ENCODE data around the gene MRPL2. TPM values are rescaled to one million over a fixed set of nuclear protein-coding genes. Genes with fewer than 3 reads are reported as not detected.
A peak's percentile ranks its signal among the peaks of the same experiment; 100 is the strongest.

MRPL2 gene
- total and polyA plus RNA-seq, 8 donors, result 35.2 to 48.0 (median 40.5) TPM

DNA sequence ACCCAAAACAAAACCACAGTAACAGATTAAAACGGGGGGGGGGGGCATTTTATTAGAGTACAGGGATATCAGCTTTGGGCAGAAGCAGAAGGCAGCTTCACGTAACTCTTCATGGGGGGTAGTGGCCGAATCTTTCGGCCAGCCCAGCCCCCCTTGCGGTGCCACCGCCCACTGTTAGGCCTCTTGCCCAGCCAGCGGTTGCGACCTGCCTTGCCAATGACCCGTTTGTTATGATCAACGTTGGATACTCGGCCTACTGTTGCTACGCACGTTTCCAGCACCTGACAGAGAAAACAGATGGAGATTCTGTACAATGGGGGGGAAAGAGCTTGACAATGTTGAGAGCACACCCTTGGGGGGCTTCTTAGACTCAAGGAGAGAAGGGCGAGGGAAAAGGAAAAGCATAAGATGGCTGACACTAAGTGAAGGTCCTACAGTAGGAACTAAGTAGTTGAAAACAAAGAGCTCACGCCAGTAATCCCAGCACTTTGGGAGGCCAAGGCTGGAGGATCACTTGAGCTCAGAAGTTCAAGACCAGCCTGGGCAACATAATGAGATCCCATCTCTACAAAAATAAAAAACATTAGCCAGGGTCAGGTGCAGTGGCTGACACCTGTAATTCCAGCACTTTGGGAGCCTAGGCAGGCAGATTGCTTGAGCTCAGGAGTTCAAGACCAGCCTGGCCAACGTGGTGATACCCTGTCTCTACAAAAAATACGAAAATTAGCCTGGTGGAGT, 4.9 kb downstream of the MRPL2 start:
- H3K36me3 ChIP-seq, result peaks cover 0 to 47% of the 10 kb centered on the region in 2 donors
- TF ChIP-seq, protein P1, sequence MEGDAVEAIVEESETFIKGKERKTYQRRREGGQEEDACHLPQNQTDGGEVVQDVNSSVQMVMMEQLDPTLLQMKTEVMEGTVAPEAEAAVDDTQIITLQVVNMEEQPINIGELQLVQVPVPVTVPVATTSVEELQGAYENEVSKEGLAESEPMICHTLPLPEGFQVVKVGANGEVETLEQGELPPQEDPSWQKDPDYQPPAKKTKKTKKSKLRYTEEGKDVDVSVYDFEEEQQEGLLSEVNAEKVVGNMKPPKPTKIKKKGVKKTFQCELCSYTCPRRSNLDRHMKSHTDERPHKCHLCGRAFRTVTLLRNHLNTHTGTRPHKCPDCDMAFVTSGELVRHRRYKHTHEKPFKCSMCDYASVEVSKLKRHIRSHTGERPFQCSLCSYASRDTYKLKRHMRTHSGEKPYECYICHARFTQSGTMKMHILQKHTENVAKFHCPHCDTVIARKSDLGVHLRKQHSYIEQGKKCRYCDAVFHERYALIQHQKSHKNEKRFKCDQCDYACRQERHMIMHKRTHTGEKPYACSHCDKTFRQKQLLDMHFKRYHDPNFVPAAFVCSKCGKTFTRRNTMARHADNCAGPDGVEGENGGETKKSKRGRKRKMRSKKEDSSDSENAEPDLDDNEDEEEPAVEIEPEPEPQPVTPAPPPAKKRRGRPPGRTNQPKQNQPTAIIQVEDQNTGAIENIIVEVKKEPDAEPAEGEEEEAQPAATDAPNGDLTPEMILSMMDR (IDR thresholded peaks at IDR 0.05), result no peak
- intact Hi-C loops (cut with DNase I), result no loop called here
- DNase-seq, result no peak
- H3K27ac ChIP-seq, result peak overlapping the region; percentile 90 to 95
- H3K4me1 ChIP-seq, result peaks cover 18 to 39% of the 10 kb centered on the region in 2 donors
- peak overlapping the region; percentile 75 to 89 for H3K4me3 ChIP-seq
- H3K27me3 ChIP-seq, result no peaks in the 10 kb centered on the region
- no peak for ATAC-seq
- no peaks in the 10 kb centered on the region for H3K9me3 ChIP-seq

DNA sequence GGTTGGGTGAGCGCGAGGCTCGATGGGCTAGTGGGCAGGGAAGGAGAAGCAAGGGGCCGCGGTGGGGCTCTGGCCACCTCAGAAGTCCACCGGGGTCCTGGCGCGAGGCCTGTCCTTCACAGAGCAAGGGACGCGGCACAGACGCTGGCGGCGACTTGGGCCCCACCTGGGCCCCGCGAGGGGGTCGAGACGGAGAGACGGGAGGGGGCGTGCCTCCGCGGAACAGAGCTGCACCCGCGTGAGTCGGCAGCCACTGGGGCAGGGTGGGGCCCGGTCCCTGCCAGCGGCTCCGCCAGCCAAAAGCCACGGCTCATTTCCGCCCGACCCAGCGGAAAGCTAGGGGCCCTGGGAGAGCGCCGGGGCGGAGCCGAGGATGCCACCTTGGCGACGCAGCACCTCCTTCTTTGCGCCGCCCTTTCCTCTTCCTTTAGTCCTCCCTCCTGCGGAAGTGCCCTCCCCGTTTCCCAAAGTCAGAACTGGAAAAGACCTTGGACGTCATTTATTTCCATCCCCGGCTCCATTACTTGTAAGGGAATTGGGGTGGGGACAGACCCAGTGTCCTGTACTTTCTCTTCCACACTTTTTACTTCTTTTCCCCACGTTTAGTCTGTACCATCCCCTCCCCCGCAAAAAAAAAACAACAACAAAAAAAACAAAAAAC, 5.6 kb downstream of the MRPL2 start, which contains the start of gene CUL7:
CUL7 (minus strand) TSS at position 307 of the 661 bp plus-strand sequence. CDS start 1,063 bp downstream, outside the sequence.
- peaks cover 0 to 54% of the 10 kb centered on the region in 2 donors for H3K36me3 ChIP-seq
- intact Hi-C loops (cut with DNase I), result no loop called here
- peaks cover 16 to 36% of the 10 kb centered on the region in 2 donors for H3K4me1 ChIP-seq

DNA sequence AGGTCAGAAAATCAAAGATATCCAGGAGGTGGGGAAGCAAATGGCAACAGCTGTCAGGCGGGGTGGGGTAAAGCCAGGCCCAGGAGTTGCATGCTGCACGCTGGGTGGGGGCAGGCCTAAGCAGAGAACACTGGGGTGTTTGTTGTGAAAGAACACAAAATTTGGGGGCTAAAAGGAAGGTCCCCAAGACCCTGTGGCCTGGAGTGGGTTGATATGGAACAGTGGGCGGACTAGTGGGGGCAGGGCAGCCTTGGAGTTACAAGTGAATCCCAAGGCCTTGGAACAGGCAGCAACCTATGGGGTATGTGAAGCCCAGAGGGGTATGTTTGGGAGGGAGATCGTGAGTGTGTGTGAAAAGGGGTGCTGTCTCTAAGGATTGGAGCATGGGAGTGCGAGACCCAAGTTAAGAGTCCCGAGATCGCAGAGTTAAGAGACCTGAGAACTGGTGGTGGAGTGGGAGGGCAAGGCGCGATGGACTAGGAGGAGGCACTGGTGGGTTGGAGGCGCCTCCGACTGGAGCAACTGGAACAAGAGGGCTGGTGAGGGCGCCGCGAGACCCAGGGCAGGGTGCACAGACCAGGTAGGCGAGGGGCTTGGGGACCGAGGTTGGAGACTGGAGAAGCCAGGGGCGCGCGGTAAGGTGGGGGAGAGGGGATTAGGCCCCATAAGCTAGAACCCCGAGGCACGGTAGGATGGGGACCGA, 6.2 kb downstream of the MRPL2 start:
- peaks cover 0 to 61% of the 10 kb centered on the region in 2 donors for H3K36me3 ChIP-seq
- H3K27ac ChIP-seq, result peak overlapping the region; percentile 90 to 95
- H3K9me3 ChIP-seq, result no peaks in the 10 kb centered on the region
- ATAC-seq, result peak; percentile 47
- peak in 2 of 4 donors; percentile 24 to 37 for DNase-seq
- intact Hi-C loops (cut with DNase I), result no loop called here
- peak overlapping the region; percentile 75 to 89 for H3K4me3 ChIP-seq
- H3K27me3 ChIP-seq, result no peaks in the 10 kb centered on the region
- peaks cover 10 to 30% of the 10 kb centered on the region in 2 donors for H3K4me1 ChIP-seq
- TF ChIP-seq, protein P1 (IDR thresholded peaks at IDR 0.05), result no peak

More for the DNA sequence above, 5.6 kb downstream of the MRPL2 start, which contains the start of gene CUL7:
- TF ChIP-seq, protein P1 (IDR thresholded peaks at IDR 0.05), result no peak
- H3K27ac ChIP-seq, result peak within 1 kb of the TSS; percentile 90 to 95
- H3K4me3 ChIP-seq, result peak within 1 kb of the TSS; percentile 75 to 89
- peak; percentile 97 for ATAC-seq
- no peaks in the 10 kb centered on the region for H3K27me3 ChIP-seq
- no peaks in the 10 kb centered on the region for H3K9me3 ChIP-seq
- DNase-seq, result peak; percentile 90 to 98 (median 94)

DNA sequence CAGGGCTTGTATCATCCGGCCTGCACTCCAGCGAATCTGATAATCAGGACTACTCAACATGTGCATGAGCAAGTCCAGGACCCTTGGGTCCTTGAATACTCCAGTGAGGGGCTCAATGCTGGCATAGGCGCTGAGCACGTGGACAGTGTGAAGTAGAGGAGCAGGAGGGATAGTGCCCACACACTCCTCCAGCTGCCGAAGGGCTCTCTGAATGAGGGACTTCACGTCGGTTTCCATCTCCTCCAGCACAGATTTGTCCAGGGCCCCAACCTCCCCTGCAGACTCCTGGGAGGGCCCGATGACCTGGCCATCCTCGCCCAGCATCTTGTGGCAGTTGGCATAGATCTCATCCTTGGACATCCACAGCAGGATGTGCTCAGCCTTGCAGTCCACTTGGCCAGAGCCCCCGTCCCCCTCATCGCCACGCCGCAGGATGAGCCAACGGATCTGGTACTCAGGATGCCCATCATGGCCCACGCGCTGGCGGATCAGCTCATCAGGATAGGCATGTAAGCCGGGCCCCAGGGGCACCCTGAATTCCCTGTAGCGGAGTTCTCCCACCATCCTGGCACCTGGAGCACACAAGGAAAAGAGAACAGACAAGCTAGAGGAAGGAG, 6.9 kb downstream of the MRPL2 start:
- H3K4me3 ChIP-seq, result peak overlapping the region in 1 of 2 donors; percentile 75
- peaks cover 0 to 62% of the 10 kb centered on the region in 2 donors for H3K36me3 ChIP-seq
- peaks cover 8 to 24% of the 10 kb centered on the region in 2 donors for H3K4me1 ChIP-seq
- no peak for ATAC-seq
- H3K9me3 ChIP-seq, result no peaks in the 10 kb centered on the region
- TF ChIP-seq, protein P1 (IDR thresholded peaks at IDR 0.05), result no peak
- DNase-seq, result peak in 1 of 4 donors; percentile 77
- H3K27me3 ChIP-seq, result no peaks in the 10 kb centered on the region
- H3K27ac ChIP-seq, result peak overlapping the region in 1 of 2 donors; percentile 95
- intact Hi-C loops (cut with DNase I), result no loop called here

Measured in left lung (tissue), 10 donors.